Esophagus (tissue), 2 donors: Measurements from ENCODE around the gene PARP16. TPM values are rescaled to one million over a fixed set of nuclear protein-coding genes. Genes with fewer than 3 reads are reported as not detected.

Experiments used
- H3K27ac ChIP-seq, 2 donors: one replicate each; pipeline ENCODE4 v1.5.1; 2013; ENCODE audit warnings: low read depth in 2 of 2, mild to moderate bottlenecking in 2 of 2, inconsistent platforms in 1 of 2, low read length in 1 of 2, moderate library complexity in 1 of 2
- H3K27me3 ChIP-seq, 2 donors: one replicate each; pipeline ENCODE4 v1.6.1; 2013; ENCODE audit warnings: low read length in 2 of 2, control low read depth in 1 of 2, mild to moderate bottlenecking in 1 of 2; ENCODE audit not compliant: insufficient read depth in 2 of 2, control insufficient read depth in 1 of 2
- H3K36me3 ChIP-seq, 2 donors: one replicate each; pipeline ENCODE4 v1.6.1; 2013; ENCODE audit warnings: low read length in 1 of 2; ENCODE audit not compliant: control insufficient read depth in 2 of 2, insufficient read depth in 2 of 2
- H3K4me1 ChIP-seq, 2 donors: one replicate each; pipeline ENCODE4 v1.6.1; 2013; ENCODE audit warnings: low read length in 1 of 2; ENCODE audit not compliant: control insufficient read depth in 2 of 2, insufficient read depth in 2 of 2
- H3K4me3 ChIP-seq, 2 donors: one replicate each; pipeline ENCODE4 v1.5.1; 2013; ENCODE audit warnings: low read length in 2 of 2, mild to moderate bottlenecking in 2 of 2, low read depth in 1 of 2, moderate library complexity in 1 of 2
- H3K9me3 ChIP-seq, 2 donors: one replicate each; pipeline ENCODE4 v1.6.1; 2013; ENCODE audit warnings: mild to moderate bottlenecking in 2 of 2, low read depth in 1 of 2, low read length in 1 of 2, moderate library complexity in 1 of 2; ENCODE audit not compliant: control insufficient read depth in 2 of 2, insufficient read depth in 1 of 2
- WGBS, 2 donors: extraction: QIAGEN DNeasy Blood & Tissue Kit; methylation state at CpG; one replicate each; pipeline ENCODE4 v1.1.7; 2013; 5-methylcytosine and 5-hydroxymethylcytosine counted together
- polyA plus RNA-seq, 2 donors: library from polyadenylated mRNA; stranded (reverse); fragments of 200-250 nt; gene quantifications; one replicate each; pipeline ENCODE4 v1.2.3, GENCODE V29; 2013
- donor health status: healthy with polysubstance abuse.
- donor health status: Bipolar disorder and iron deficiency.

PARP16 gene
- polyA plus RNA-seq, 2 donors, result 4.5 to 5.6 TPM

DNA sequence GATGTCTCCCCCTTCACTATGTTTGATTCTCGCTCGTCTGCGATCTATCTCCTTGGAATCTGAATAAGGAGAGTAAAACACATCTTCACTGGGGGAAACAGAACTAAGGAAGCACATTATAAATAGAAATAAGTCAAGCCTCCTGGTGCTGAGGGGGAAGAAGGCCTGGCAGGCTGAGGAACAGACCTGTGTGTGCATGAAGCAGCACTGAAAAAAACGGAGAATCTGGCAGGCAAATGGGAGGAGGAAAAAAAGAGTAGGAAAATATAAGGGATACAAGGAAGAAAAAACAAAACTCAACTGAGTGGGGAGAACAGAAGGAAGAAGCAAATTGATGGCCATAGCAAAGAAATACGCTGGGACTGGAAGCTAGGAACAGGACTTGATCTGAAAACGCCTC lies 25.7 kb downstream of the PARP16 start:
- Histone ChIP-seq H3K4me1 (peaks cover 0 to 3% of the 10 kb centered on the region in 2 donors), H3K36me3 (peaks cover 3 to 32% of the 10 kb centered on the region in 2 donors), H3K27ac (no peak overlapping the region), H3K9me3 (no peaks in the 10 kb centered on the region), H3K27me3 (no peaks in the 10 kb centered on the region), H3K4me3 (no peak overlapping the region)
- WGBS, 2 donors, result 91 to 92% methylated on average over 6 of the region's 6 CpGs

DNA sequence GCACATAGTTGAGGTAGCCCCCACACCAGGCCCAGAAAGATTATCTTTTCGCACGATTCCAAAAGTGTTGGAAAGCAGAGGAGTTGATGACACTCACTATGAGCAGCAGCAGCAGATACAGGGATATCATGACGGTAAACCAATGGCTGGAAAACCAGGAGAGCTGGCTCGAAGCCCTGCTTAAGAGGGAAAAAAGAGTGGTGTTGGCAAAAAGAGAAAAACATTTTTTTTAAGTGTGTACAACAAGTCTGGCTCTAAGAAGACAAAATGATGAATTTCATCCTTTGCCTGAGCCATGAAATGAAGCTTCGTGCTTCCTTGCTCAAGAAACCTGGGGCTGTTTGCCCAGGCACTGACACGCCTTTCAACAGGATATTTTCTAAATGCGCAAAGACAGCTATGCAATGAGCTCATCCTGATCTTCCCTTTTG lies 27.3 kb downstream of the PARP16 start:
- Histone ChIP-seq H3K27me3 (no peaks in the 10 kb centered on the region), H3K4me1 (peaks cover 0 to 3% of the 10 kb centered on the region in 2 donors), H3K4me3 (no peak overlapping the region), H3K36me3 (peaks cover 3 to 23% of the 10 kb centered on the region in 2 donors), H3K9me3 (no peaks in the 10 kb centered on the region), H3K27ac (peak overlapping the region; percentile 62 to 81)
- 60 to 78% methylated on average over 7 of the region's 7 CpGs for WGBS, 2 donors

DNA sequence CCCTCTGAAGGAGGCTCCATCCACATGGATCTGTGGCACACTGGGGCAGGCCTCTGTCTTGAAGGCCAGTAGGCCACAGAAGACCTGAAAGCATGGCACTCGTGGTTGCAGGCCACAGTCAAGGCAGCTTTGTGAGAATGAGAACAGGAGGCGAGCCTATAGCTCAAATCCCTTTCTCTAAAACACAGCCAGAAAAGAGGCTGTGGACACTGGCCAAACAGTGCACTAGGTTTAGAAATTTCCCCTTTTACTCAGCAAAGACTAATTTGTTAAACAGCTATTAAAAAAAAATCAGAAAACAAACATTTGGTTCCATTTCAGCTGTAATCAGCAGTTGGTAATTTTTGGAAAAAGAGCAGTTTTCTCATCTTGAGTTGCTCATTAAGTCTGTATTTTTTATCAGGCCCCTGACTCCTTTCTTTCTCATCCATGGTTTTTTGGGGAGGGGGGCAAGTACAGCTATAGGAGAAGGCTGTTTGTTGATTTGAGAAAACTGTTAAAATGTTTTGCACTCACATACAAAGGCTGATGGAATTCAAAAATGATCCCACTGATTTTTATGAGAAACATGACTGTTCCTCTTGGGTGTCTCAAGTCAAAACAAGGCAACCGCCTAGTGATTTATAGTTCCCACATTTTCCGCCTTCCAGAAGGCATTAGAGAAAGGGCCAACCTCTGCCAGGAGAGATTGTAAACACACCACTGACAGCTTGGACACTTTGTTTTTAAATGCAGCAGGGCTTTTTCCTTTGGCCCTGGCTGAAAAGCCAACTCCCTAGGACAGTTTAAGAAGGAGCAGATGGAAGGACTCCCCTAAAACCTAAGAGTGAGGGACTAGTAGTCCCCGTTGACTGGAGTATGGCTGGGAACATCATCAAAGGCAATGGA lies 28.1 kb downstream of the PARP16 start:
- whole genome bisulfite sequencing, 2 donors, result 64 to 67% methylated on average over 5 of the region's 5 CpGs
- Histone ChIP-seq H3K4me3 (no peak overlapping the region), H3K36me3 (peaks cover 3 to 26% of the 10 kb centered on the region in 2 donors), H3K9me3 (no peaks in the 10 kb centered on the region), H3K4me1 (peaks cover 0 to 3% of the 10 kb centered on the region in 2 donors), H3K27me3 (no peaks in the 10 kb centered on the region), H3K27ac (peak overlapping the region; percentile 65 to 82)

DNA sequence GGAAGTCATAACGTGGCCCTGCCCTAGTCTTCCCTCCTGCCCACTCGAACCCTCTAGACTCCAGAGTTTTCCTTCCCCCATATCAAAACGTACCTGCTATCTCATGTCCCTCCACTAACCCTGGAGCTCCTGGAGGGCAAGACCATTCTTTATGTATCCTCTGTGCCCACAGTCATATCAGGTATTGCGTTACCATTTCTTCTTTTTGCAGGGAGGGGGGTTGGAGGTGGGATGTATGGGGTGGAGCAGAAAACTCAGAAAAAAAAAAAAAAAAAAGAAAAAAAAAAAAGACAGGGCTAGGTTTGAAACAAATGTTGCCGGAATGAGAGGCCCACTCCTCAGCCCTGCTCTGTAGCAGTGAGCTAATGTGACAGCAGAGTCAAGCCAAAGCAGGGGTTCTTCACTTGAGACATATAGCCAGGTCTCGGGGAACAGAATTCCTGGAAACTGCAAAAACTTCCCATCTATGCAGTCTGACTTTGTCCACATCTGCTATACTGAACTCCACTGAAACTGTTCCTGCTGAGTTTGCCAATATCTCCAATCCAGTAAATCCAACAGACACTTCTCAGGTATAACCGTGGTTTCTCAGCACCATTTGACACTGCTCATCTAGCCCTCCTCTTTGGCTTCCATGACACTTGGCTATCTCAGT lies 31.1 kb downstream of the PARP16 start:
- 94 to 97% methylated on average over 7 of the region's 7 CpGs for WGBS, 2 donors
- no peak overlapping the region for H3K27ac ChIP-seq
- H3K4me3 ChIP-seq, result no peak overlapping the region
- H3K36me3 ChIP-seq, result peaks cover 0 to 16% of the 10 kb centered on the region in 2 donors
- no peaks in the 10 kb centered on the region for H3K9me3 ChIP-seq
- H3K4me1 ChIP-seq, result peaks cover 0 to 3% of the 10 kb centered on the region in 2 donors
- H3K27me3 ChIP-seq, result no peaks in the 10 kb centered on the region

DNA sequence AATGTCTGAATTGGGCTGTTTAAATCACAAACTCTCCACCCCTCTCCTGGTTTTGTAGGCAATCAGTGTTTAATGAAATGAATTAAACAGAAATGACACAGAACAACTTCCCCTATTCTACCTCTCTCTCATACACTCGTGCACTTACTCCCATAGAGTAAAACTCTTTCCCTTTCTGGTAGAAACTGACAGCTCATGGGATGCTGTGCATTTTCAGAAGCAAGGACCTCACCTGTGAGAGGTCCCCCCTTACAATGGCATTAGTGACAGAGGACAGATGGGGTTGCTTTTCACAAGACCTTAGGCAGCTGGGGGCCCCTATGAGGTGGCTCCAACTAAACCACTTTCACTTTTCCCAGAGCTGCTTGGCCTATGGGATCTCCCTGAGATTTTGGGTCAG lies 31.9 kb downstream of the PARP16 start:
- peaks cover 0 to 12% of the 10 kb centered on the region in 2 donors for H3K36me3 ChIP-seq
- H3K4me1 ChIP-seq, result peaks cover 0 to 3% of the 10 kb centered on the region in 2 donors
- H3K4me3 ChIP-seq, result no peak overlapping the region
- WGBS, 2 donors, result 68 to 74% methylated on average over 1 of the region's 1 CpG
- H3K27ac ChIP-seq, result no peak overlapping the region
- H3K9me3 ChIP-seq, result no peaks in the 10 kb centered on the region
- no peaks in the 10 kb centered on the region for H3K27me3 ChIP-seq

DNA sequence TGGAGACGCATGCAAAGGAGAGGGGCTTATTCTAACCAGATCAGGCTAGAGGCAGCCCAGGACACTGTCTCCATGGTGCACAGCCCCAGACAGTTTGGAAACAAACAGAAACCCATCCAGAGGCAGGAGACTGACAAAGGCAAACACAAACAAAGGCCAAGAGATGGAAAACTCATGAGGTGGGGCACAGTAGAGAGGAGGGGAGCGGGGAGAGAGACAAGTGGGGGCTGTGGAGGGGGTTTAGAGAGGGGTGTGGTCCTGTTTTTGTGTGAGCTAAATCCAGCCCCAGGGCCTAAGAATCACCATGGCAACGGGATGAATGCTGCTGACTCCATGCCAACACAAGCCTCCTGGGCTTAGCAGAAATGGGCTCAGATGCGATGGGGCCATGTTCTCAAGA lies 32.3 kb downstream of the PARP16 start:
- H3K27ac ChIP-seq, result no peak overlapping the region
- H3K4me3 ChIP-seq, result no peak overlapping the region
- WGBS, 2 donors, result 42 to 46% methylated on average over 4 of the region's 4 CpGs
- H3K27me3 ChIP-seq, result no peaks in the 10 kb centered on the region
- no peaks in the 10 kb centered on the region for H3K9me3 ChIP-seq
- H3K4me1 ChIP-seq, result peaks cover 0 to 3% of the 10 kb centered on the region in 2 donors
- peaks cover 0 to 8% of the 10 kb centered on the region in 2 donors for H3K36me3 ChIP-seq

DNA sequence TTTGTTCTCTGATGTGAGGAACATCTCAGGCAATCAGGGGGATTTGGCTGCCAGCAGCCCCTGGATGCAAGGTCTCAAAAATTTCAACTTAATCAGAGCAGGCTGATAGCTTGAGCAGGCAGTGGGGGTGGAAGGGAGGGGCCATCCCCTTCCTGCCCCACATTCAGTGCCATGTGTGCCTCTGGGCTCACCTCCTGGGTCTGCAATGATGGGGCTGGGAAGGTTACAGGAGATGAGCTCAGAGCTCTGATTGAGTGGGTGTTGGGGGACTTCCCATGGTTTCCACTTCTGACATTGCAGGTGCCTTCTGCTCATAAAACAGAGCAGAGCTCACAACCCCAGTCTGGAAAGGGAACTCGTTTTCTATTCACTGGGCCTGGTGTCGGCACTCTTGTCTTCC lies 37.0 kb downstream of the PARP16 start:
- H3K36me3 ChIP-seq, result peaks cover 0 to 3% of the 10 kb centered on the region in 2 donors
- peaks cover 5 to 7% of the 10 kb centered on the region in 2 donors for H3K4me1 ChIP-seq
- no peak overlapping the region for H3K27ac ChIP-seq
- no peaks in the 10 kb centered on the region for H3K27me3 ChIP-seq
- WGBS, 2 donors, result 63 to 76% methylated on average over 2 of the region's 2 CpGs
- H3K9me3 ChIP-seq, result no peaks in the 10 kb centered on the region
- H3K4me3 ChIP-seq, result no peak overlapping the region

DNA sequence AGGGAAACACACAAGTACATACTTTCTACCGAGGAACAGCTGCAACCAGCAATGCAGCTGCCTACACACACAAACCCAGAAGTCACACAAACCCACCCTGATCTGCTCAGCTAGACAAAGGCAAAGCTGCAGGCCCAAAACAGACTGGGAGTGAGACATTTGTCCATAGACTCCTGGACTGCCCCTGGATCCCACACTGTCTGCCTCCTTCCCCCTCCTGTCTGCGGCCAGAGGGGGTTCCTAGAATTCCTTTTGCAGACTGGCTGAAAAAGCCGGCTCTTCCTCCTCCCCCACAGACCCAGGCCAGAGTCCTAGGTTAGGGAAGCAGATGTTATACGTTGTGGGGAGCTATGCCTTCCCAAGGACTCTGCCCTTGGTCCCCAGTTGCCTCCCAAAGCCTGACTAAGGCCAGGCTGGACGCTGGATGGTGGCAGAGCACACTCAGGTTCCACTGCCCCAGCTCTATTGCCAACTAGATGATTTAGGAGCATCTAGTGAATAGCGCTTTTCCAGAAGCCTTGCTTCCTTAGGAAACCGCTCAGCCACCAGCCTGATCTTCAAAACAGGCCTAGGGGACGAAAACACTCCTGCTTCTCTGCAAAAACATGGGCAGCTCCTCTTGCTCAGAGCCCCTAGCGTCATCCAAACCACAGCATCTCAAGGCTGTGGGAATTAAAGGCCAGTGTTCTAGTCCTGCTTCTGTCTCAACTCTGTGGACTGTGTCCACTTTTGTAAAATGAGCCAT lies 38.0 kb downstream of the PARP16 start:
- 76 to 77% methylated on average over 9 of the region's 9 CpGs for WGBS, 2 donors
- no peaks in the 10 kb centered on the region for H3K27me3 ChIP-seq
- H3K4me3 ChIP-seq, result no peak overlapping the region
- peaks cover 5 to 7% of the 10 kb centered on the region in 2 donors for H3K4me1 ChIP-seq
- no peaks in the 10 kb centered on the region for H3K9me3 ChIP-seq
- no peak overlapping the region for H3K27ac ChIP-seq
- no peaks in the 10 kb centered on the region for H3K36me3 ChIP-seq

DNA sequence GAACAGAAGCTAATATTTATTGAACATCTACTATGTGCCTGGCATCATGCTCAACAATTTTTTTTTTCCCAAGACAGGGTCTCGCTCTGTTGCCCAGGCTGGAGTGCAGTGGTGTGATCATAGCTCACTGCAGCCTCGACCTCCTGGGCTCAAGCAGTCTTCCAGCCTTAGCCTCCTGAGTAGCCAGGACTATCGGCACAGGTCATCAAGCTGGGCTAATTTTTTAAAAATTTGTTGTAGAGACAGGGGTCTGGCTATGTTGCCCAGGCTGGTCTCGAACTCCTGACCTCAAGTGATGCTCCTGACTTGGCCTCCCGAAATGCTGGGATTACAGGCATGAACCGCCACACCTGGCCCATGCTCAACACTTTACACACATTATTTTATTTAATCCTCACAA lies 39.7 kb downstream of the PARP16 start:
- H3K36me3 ChIP-seq, result no peaks in the 10 kb centered on the region
- no peak overlapping the region for H3K4me3 ChIP-seq
- H3K4me1 ChIP-seq, result peaks cover 5 to 7% of the 10 kb centered on the region in 2 donors
- no peak overlapping the region for H3K27ac ChIP-seq
- no peaks in the 10 kb centered on the region for H3K9me3 ChIP-seq
- WGBS, 2 donors, result 94% methylated on average over 6 of the region's 6 CpGs
- no peaks in the 10 kb centered on the region for H3K27me3 ChIP-seq
